Body of pancreas (tissue), 4 donors: ENCODE measurements around the gene FAM98C. TPM values are rescaled to one million over a fixed set of nuclear protein-coding genes. Genes with fewer than 3 reads are reported as not detected.
"Not testable (repeated sequence)": the region's sequence is repeated elsewhere in the genome, so short reads cannot be mapped to it uniquely, and the experiment has no call there.

Experiments used
- ATAC-seq: fragments of 150-250 bp; one replicate; pipeline ENCODE4 v1.9.1; 2016
- DNase-seq, 4 donors: peaks; one replicate each; pipeline ENCODE4 v3.0.0-alpha.2; 2019
- H3K27ac ChIP-seq, 4 donors: fragments of 200-600 bp; sonication (generic); 1 replicate in 3 of 4; 2 replicates in 1 of 4; pipeline versions ENCODE4 v1.5.1 to v1.6.1; 2016 to 2019; ENCODE audit warnings: mild to moderate bottlenecking in 1 of 4, mixed read lengths in 1 of 4, moderate library complexity in 1 of 4
- H3K27me3 ChIP-seq, 2 donors: fragments of 200-600 bp; sonication (generic); one replicate each; pipeline ENCODE4 v1.6.0; 2016; ENCODE audit warnings: mild to moderate bottlenecking in 1 of 2
- H3K36me3 ChIP-seq, 2 donors: fragments of 200-600 bp; sonication (generic); replicated peaks in 1 of 2; 2 replicates each; pipeline ENCODE4 v1.5.1; 2016; ENCODE audit warnings: low read depth in 2 of 2; ENCODE audit not compliant: insufficient read depth in 1 of 2
- H3K4me1 ChIP-seq: fragments of 200-600 bp; sonication (generic); one replicate; pipeline ENCODE4 v1.6.0; 2016
- H3K4me3 ChIP-seq, 2 donors: fragments of 200-600 bp; sonication (generic); 1 replicate in 1 of 2; 2 replicates in 1 of 2; pipeline ENCODE4 v1.5.1; 2016 to 2019
- H3K9me3 ChIP-seq, 3 donors: fragments of 200-600 bp; sonication (generic); 1 replicate in 2 of 3; 2 replicates in 1 of 3; pipeline ENCODE4 v1.5.1; 2016
- POLR2A ChIP-seq, 3 donors: fragments of 450-650 bp; IDR thresholded peaks; one replicate each; pipeline ENCODE4 v1.6.1; 2016; ENCODE audit warnings: antibody characterized with exemption in 3 of 3, mild to moderate bottlenecking in 2 of 3
- WGBS, 2 donors: methylation state at CpG; one replicate each; pipeline ENCODE4 v1.1.5; 2017; 5-methylcytosine and 5-hydroxymethylcytosine counted together
- intact Hi-C: fragments of 100-400 bp; cut with DNase I; formaldehyde crosslinking; loops from one replicate; pipeline ENCODE4 v1.15.1; 2023
- total RNA-seq, 2 donors: library from RNA; depleted of rRNA; stranded (reverse); fragments of >200 nt; gene quantifications; one replicate each; pipeline ENCODE4 v1.1.0, GENCODE V29; 2016
- TF ChIP-seq, protein P1 (sequence below), 7 experiments: fragments of 450-650 bp in 4 of 7; fragments of 200-600 bp in 3 of 7; sonication (generic) in 3 of 7; IDR thresholded peaks; one replicate each; pipeline ENCODE4 v1.5.1; 2016 to 2019; ENCODE audit warnings: antibody characterized with exemption in 7 of 7

Gene FAM98C
- total RNA-seq, 2 donors from 2014 or later = 24.9 to 51.4 TPM

GRCh38 chr19:38411041-38411712 is 8.3 kb downstream of the FAM98C start:
- no peaks in the 10 kb centered on the region for H3K9me3 ChIP-seq
- H3K36me3 ChIP-seq = no peaks in the 10 kb centered on the region
- no peak for ATAC-seq
- H3K27me3 ChIP-seq = no peaks in the 10 kb centered on the region
- H3K27ac ChIP-seq = no peak overlapping the region
- no peak overlapping the region for H3K4me3 ChIP-seq
- intact Hi-C loops = no loop called here
- WGBS, 2 donors = 77 to 83% methylated on average over 9 to 13 of the region's 13 CpGs
- no peak for DNase-seq
- H3K4me1 ChIP-seq = no peaks in the 10 kb centered on the region
- TF ChIP-seq POLR2A (IDR thresholded peaks at IDR 0.05) = no peak
- TF ChIP-seq, protein P1, sequence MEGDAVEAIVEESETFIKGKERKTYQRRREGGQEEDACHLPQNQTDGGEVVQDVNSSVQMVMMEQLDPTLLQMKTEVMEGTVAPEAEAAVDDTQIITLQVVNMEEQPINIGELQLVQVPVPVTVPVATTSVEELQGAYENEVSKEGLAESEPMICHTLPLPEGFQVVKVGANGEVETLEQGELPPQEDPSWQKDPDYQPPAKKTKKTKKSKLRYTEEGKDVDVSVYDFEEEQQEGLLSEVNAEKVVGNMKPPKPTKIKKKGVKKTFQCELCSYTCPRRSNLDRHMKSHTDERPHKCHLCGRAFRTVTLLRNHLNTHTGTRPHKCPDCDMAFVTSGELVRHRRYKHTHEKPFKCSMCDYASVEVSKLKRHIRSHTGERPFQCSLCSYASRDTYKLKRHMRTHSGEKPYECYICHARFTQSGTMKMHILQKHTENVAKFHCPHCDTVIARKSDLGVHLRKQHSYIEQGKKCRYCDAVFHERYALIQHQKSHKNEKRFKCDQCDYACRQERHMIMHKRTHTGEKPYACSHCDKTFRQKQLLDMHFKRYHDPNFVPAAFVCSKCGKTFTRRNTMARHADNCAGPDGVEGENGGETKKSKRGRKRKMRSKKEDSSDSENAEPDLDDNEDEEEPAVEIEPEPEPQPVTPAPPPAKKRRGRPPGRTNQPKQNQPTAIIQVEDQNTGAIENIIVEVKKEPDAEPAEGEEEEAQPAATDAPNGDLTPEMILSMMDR (IDR thresholded peaks at IDR 0.05) = no peak

DNA sequence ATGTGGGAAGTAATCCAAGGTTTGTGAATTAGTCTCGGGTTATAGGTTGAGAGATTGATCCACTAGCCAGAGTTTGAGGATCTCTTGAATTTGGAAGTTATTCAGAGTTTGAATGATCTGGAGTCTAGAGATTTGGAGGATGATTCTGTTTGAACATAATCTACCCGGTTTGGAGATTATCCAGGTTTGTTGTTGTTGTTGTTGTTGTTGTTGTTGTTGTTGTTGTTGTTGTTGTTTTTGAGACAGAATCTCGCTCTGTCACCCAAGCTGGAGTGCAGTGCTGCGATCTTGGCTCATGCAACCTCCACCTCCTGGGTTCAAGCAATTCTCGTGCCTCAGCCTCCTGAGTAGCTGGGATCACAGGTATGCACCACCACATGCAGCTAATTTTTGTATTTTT is 9.0 kb downstream of the FAM98C start:
- ATAC-seq, H3K4me1 ChIP-seq, H3K27me3 ChIP-seq, H3K27ac ChIP-seq, DNase-seq, H3K4me3 ChIP-seq, intact Hi-C loops, H3K36me3 ChIP-seq, H3K9me3 ChIP-seq: not testable (repeated sequence)
- WGBS, 2 donors = 64 to 66% methylated on average over 5 of the region's 5 CpGs

- DNase-seq (no peak), ATAC-seq (no peak)
- intact Hi-C loops = no loop called here
- Histone ChIP-seq H3K27me3 (peaks cover 0 to 3% of the 10 kb centered on the region in 2 donors), H3K27ac (no peak overlapping the region), H3K36me3 (no peaks in the 10 kb centered on the region), H3K4me3 (no peak overlapping the region), H3K4me1 (peaks cover under 1% of the 10 kb centered on the region), H3K9me3 (no peaks in the 10 kb centered on the region)
- TF ChIP-seq POLR2A (IDR thresholded peaks at IDR 0.05) = no peak
- TF ChIP-seq, protein P1 (IDR thresholded peaks at IDR 0.05) = no peak
- 87 to 91% methylated on average over 5 to 8 of the region's 8 CpGs for WGBS, 2 donors
Observed at GRCh38 chr19:38412491-38412890, 9.6 kb downstream of the FAM98C start.

DNA sequence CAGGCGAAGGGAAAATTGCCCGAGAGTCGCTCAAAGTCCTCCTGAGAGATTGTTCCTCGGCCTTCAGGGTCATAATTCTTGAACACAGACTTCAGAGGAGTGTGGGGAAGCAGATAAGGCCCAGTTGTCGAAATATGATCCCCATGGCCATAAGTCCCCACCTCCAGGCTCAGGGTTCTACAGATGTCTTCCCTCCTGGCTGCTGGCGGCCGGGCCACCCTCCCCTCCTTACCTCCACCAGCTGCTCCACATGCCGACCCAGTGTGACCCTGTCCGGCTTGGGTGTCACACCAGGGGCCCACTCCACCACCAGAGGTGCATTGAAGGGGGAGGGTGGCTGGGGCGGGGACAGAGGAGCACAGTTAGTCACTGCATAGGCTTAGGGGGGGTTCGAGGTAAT is 10.1 kb downstream of the FAM98C start:
- Histone ChIP-seq H3K4me3 (no peak overlapping the region), H3K27me3 (peaks cover 0 to 7% of the 10 kb centered on the region in 2 donors), H3K27ac (no peak overlapping the region), H3K4me1 (peaks cover 6% of the 10 kb centered on the region), H3K9me3 (no peaks in the 10 kb centered on the region), H3K36me3 (no peaks in the 10 kb centered on the region)
- TF ChIP-seq POLR2A (IDR thresholded peaks at IDR 0.05) = no peak
- TF ChIP-seq, protein P1 (IDR thresholded peaks at IDR 0.05) = no peak
- ATAC-seq (no peak), DNase-seq (no peak)
- 60 to 75% methylated on average over 8 to 11 of the region's 11 CpGs for WGBS, 2 donors
- intact Hi-C loops = no loop called here

- Histone ChIP-seq H3K4me3 (no peak overlapping the region), H3K4me1 (peaks cover 10% of the 10 kb centered on the region), H3K36me3 (no peaks in the 10 kb centered on the region), H3K9me3 (no peaks in the 10 kb centered on the region), H3K27ac (no peak overlapping the region), H3K27me3 (peaks cover 0 to 8% of the 10 kb centered on the region in 2 donors)
- intact Hi-C loops = no loop called here
- no peak for DNase-seq
- TF ChIP-seq POLR2A (IDR thresholded peaks at IDR 0.05) = no peak
- TF ChIP-seq, protein P1 (IDR thresholded peaks at IDR 0.05) = no peak
- WGBS, 2 donors = 75 to 84% methylated on average over 3 to 6 of the region's 6 CpGs
- ATAC-seq = no peak
Observed at GRCh38 chr19:38413416-38413815, 10.5 kb downstream of the FAM98C start.
